GM12875 (cell line): ENCODE measurements around the gene C17orf50.

Experiments
- H3K4me3 ChIP-seq: one replicate; pipeline ENCODE4 v1.5.1; 2011; ENCODE audit warnings: low read depth, low read length, control low read depth
- TF ChIP-seq, protein P1 (sequence below): IDR thresholded peaks from 2 replicates; pipeline ENCODE4 v1.5.1; 2011; ENCODE audit warnings: low read depth, mild to moderate bottlenecking, control low read depth, inconsistent platforms, low read length, moderate library complexity, borderline replicate concordance; ENCODE audit not compliant: insufficient read depth

C17orf50 gene

DNA sequence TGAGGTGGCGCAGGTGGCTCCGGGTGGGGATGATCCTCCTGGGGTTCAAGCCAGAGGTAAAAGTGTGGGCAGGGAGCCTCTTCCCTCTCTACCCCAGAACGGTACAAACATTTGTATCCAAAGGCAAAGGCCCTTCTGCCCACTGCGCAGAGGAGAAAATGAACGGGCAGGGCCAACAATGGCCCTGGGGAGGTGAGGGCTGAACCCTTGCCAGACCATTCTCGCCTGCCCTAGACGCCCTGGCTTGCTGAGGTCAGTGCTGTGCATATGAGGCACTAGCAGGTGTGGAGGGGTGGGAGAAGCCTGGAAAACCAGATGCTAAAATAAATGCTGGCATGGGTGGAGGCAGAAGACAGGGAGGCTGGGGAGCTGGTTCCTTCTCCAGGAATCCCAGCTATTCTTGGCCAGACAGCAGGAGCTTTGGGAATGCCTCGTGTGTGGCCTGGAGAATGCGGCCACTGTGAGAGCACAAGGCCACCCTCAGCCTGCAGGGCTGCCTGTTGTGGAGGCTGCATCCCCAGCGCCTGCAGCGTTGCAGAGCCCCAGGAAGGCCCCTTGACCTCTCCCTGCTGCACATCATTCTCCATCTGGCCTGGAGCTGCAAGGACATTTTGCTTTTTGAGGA, 4.5 kb downstream of the C17orf50 start:
- no peak overlapping the region for H3K4me3 ChIP-seq
- TF ChIP-seq, protein P1, sequence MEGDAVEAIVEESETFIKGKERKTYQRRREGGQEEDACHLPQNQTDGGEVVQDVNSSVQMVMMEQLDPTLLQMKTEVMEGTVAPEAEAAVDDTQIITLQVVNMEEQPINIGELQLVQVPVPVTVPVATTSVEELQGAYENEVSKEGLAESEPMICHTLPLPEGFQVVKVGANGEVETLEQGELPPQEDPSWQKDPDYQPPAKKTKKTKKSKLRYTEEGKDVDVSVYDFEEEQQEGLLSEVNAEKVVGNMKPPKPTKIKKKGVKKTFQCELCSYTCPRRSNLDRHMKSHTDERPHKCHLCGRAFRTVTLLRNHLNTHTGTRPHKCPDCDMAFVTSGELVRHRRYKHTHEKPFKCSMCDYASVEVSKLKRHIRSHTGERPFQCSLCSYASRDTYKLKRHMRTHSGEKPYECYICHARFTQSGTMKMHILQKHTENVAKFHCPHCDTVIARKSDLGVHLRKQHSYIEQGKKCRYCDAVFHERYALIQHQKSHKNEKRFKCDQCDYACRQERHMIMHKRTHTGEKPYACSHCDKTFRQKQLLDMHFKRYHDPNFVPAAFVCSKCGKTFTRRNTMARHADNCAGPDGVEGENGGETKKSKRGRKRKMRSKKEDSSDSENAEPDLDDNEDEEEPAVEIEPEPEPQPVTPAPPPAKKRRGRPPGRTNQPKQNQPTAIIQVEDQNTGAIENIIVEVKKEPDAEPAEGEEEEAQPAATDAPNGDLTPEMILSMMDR = no peak

DNA sequence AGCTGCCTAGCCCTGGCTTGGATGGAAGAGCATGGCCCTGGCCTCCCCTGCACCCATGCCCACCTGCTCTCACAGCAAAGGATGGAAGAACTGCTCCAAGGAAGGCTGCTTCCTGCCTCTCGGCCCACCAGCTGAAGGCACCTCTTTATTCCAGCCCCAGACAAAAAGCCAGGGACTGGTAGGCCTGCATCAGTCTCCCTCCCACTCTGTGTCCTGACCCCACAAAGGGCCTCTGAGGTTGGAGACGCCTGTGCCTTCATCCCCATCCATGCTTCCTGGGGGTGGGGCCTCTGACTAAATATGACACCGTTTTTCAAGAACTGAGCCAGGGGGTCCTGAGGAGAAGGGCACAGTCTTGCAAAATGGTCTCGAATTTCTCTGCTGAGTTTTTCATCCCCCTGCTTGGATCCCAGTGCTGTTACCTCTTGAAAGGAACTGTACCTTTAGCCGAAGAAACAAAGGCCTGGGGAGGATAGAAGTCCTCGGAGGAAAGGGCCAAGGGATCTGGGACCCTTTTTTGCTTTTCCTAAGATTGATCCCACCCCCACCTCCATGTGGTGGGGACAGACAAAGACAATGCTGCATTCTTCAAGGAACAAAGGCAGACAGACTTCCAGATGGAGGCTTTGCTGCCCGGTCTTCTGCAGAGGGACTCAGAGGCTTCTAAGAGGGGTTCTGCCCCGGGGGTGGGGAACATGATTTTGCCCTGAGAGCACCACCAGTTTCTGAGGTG, 5.2 kb downstream of the C17orf50 start:
- H3K4me3 ChIP-seq = no peak overlapping the region
- TF ChIP-seq, protein P1 = no peak

DNA sequence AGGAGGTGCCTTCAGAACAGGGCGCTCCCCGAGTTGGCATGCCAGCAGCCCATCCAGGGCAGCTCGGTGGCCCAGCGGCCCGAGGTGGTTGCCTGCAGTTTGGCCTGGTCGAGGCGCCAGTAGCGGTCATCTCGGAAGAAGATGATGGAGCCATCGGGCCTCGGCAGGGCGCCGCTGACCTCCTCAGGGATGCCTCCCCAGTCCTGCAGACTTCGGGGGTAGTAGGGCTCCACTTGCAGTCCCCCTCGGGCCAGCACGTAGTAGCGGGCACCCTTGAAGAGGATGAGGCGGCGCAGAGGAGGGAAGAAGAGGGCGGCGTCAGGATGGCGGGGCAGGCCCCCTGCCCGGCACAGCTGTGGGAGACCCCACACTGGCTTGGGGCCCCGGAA, 5.8 kb downstream of the C17orf50 start:
- TF ChIP-seq, protein P1 = no peak
- H3K4me3 ChIP-seq = no peak overlapping the region

DNA sequence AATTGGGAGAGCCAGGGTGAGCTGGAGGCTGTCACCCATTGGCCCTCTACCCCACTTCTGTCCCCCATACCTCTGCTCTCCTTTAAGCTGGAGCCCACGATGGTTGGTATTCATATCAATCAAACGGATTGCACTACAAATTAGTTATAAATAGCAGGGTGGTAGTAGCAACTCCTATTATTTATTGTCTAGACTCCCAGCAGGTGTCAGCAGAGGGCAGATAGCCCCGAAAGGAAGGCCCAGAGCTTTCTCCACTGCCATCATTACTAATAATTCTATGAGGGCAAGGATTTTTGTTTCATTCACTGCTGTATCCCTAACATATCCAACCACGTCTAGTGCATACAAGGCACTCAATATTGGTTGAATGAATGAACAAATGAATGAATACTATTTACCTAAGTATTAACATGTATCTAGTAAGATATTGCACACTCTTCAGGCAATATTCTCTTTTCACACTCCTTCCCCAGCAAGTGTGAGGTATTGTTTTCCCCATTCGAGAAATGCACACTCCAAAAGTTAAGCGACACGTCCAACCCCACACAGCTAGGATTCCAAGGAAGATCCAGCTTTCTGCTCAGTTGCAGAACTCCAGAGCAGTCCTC, 6.3 kb downstream of the C17orf50 start:
- TF ChIP-seq, protein P1 = peak; percentile 20; the same call in 1 of the 2 replicates
- H3K4me3 ChIP-seq = no peak overlapping the region

DNA sequence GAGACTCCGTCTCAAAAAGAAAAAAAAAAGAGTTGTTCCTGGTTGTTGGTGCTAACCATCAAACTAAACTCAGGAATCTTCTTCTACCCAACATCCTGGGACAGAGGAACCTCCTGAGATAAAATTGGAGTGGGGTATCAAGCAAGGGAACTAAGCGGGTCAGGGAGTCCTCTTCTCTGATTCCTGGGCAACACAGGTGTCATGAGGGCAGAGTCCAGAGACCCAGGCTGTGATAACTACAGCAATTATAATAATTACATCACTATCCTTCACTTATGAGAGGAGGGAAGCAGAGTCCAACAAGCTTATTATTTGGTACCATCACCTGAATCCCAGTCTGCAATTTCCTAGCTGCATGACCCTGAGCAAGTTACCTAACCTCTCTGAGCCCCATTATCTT, 8.1 kb downstream of the C17orf50 start:
- TF ChIP-seq, protein P1 = no peak
- no peak overlapping the region for H3K4me3 ChIP-seq

DNA sequence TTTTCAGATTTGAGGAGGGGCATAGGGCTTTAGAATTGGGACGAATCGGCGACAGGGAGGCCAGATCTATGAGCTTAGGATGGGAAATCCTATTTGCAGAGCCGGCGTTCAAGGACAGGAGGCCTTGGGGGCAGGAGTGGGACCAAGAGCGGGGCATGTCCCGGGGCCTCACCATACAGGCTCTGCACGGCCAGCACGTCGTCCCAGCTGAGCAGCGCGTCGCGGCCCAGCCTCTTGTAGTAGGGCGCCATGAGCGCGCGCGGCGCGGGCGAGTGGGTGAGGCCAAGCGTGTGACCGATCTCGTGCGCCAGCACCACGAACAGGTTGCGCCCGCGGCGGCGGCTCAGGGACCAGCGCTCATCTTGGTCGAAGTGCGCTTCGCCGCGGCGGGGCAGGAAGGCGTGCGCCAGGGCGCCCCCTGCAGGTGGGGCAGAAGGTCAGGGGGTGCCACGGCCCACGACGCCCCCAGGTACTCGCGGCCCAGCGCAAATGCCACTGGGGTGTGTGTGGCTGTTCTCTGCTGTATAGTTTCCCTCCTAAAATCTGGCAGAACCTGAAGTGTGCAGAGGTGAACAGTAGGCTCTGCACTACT, 9.3 kb downstream of the C17orf50 start:
- no peak overlapping the region for H3K4me3 ChIP-seq
- TF ChIP-seq, protein P1 = peak; percentile 23; the same call in 1 of the 2 replicates

DNA sequence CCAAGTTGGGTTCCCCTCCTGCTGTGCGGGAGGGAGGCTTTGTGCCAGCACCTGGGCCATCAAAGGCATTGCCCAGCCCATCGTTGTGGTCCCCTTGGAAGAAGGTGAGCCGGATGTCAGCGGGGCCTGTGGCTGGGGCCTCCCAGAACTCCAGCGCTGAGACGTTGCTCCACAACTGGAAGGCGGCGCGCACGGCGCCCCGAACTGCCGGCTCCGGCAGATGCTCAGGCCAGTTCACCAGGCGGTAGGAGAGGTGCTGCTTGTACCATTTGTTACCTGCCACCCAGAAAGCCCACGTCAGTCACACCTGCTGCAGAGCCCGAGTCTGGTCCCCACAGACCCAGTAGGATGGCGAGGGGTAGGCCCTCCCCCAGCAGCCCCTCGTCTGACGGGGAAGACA, 12.4 kb downstream of the C17orf50 start:
- TF ChIP-seq, protein P1 = no peak
- no peak overlapping the region for H3K4me3 ChIP-seq
